Measurements from ENCODE around the gene AMPD3. TPM values are rescaled to one million over a fixed set of nuclear protein-coding genes. Genes with fewer than 3 reads are reported as not detected.

AMPD3 gene
- total RNA-seq, 4 donors from 2014 or later: 3.8 to 7.5 (median 5.1) TPM

DNA sequence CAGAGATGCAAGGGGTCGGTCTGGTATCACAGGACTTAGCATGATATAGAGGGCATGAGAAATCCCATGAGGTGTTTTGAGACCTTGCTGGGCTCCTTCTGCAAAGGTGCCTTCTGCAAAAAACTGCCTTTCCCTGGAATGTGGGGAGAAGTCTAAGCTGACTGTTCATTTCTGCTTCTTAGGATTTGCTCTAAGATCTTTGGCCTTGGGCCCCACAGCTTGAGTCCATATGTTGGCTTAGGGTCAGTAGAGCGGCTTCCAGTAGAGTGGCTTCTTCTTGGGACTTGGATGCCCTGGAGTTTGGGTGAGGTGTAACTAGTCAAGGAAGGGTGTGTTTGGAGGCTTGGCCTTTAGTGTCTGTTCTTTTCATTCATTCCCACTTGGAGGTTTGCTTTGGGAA, 37.0 kb downstream of the AMPD3 start:
- Histone ChIP-seq H3K9me3 (no peaks in the 10 kb centered on the region), H3K4me3 (no peak overlapping the region), H3K27ac (replicated peaks in 1 of 4) (no peak overlapping the region), H3K27me3 (no peaks in the 10 kb centered on the region), H3K36me3 (peaks cover 0 to 29% (median 13%) of the 10 kb centered on the region in 4 donors), H3K4me1 (peaks cover 8 to 19% (median 14%) of the 10 kb centered on the region in 4 donors)
- peak; percentile 74 for DNase-seq (ENCODE audit: extremely low spot score)
- no peak for TF ChIP-seq EP300 (IDR thresholded peaks at IDR 0.05)
- TF ChIP-seq, protein P1, sequence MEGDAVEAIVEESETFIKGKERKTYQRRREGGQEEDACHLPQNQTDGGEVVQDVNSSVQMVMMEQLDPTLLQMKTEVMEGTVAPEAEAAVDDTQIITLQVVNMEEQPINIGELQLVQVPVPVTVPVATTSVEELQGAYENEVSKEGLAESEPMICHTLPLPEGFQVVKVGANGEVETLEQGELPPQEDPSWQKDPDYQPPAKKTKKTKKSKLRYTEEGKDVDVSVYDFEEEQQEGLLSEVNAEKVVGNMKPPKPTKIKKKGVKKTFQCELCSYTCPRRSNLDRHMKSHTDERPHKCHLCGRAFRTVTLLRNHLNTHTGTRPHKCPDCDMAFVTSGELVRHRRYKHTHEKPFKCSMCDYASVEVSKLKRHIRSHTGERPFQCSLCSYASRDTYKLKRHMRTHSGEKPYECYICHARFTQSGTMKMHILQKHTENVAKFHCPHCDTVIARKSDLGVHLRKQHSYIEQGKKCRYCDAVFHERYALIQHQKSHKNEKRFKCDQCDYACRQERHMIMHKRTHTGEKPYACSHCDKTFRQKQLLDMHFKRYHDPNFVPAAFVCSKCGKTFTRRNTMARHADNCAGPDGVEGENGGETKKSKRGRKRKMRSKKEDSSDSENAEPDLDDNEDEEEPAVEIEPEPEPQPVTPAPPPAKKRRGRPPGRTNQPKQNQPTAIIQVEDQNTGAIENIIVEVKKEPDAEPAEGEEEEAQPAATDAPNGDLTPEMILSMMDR (IDR thresholded peaks at IDR 0.05): no peak
- TF ChIP-seq POLR2AphosphoS5 (IDR thresholded peaks at IDR 0.05): no peak
- TF ChIP-seq POLR2A (IDR thresholded peaks at IDR 0.05; ENCODE audit: low read depth): no peak
- intact Hi-C loops (cut with DNase I): no loop called here
- WGBS: 93% methylated on average over 2 of the region's 2 CpGs

DNA sequence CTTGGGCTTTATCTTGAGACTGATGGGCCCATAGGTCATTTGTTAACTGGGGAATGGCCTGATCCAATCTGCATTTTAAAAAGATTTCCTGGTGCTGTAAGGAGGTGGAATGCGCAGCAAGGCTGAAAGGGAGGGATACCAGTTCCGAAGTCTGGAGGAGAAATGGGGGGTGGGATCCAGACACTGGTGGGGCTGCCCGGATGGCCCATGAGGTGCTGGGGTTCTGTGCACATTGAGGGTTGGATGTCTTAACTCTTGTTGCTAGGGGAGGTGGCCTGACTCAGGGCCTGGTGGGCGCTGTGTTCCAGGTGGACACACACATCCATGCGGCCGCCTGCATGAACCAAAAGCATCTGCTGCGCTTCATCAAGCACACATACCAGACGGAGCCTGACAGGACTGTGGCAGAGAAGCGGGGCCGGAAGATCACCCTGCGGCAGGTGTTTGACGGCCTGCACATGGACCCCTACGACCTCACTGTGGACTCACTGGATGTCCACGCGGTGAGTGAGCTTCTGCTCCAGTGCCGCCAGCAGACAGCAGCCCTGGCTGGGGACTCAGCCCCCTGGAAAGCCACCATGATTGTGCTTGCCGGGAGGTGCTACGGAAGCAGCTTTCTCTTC, 38.1 kb downstream of the AMPD3 start:
- Histone ChIP-seq H3K27me3 (no peaks in the 10 kb centered on the region), H3K4me3 (no peak overlapping the region), H3K27ac (replicated peaks in 1 of 4) (no peak overlapping the region), H3K36me3 (peaks cover 0 to 33% (median 13%) of the 10 kb centered on the region in 4 donors), H3K4me1 (peaks cover 8 to 25% (median 14%) of the 10 kb centered on the region in 4 donors), H3K9me3 (no peaks in the 10 kb centered on the region)
- peak; percentile 90 for DNase-seq (ENCODE audit: extremely low spot score)
- TF ChIP-seq POLR2A (IDR thresholded peaks at IDR 0.05; ENCODE audit: low read depth) (no peak), POLR2AphosphoS5 (IDR thresholded peaks at IDR 0.05) (no peak), EP300 (IDR thresholded peaks at IDR 0.05) (no peak)
- TF ChIP-seq, protein P1 (IDR thresholded peaks at IDR 0.05): no peak
- 94% methylated on average over 4 of the region's 18 CpGs for WGBS
- intact Hi-C loops (cut with DNase I): no loop called here

DNA sequence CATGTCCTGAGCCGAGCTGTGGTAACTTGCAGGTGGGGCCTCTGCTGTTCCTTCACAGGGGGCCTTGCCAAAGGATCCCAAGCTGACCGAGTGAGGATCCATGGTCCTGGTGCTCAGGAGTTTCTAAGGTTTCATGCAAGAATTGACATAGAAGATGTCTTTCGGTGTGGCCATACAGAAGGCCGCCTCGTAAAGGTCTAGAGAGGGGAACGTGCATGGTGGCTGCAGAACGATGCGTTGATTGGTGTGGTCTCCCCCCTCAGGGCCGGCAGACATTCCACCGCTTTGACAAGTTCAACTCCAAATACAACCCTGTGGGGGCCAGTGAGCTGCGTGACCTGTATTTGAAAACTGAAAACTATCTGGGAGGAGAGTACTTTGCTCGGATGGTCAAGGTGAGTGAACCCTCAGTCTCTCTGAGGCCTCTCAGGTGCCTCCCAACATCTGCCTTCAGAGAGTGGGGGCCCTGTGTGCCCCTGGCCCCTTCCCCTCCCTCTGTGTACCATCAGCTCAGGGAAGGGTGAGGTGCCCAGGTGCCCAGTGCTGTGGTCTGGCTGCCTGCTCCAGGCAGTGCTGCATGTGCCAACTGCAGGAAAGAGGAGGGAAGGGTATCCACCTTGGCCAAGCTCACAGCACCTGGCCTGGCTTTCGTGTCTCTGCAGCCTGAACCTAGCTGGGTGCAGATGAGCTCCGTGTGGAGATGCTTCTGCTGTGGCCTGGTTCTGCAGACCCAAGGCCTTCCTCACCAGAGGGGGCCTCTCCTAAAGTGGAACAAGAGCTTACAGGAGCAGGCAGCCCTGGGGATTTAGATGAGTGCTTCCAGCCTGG, 39.8 kb downstream of the AMPD3 start:
- Histone ChIP-seq H3K27ac (replicated peaks in 1 of 4) (no peak overlapping the region), H3K9me3 (no peaks in the 10 kb centered on the region), H3K4me1 (peaks cover 8 to 25% (median 13%) of the 10 kb centered on the region in 4 donors), H3K27me3 (no peaks in the 10 kb centered on the region), H3K36me3 (peaks cover 0 to 41% (median 15%) of the 10 kb centered on the region in 4 donors), H3K4me3 (no peak overlapping the region)
- intact Hi-C loops (cut with DNase I): no loop called here
- TF ChIP-seq EP300 (IDR thresholded peaks at IDR 0.05): no peak
- no peak for TF ChIP-seq POLR2A (IDR thresholded peaks at IDR 0.05; ENCODE audit: low read depth)
- no peak for TF ChIP-seq POLR2AphosphoS5 (IDR thresholded peaks at IDR 0.05)
- TF ChIP-seq, protein P1 (IDR thresholded peaks at IDR 0.05): no peak
- 94% methylated on average over 12 of the region's 14 CpGs for WGBS
- no peak for DNase-seq (ENCODE audit: extremely low spot score)

DNA sequence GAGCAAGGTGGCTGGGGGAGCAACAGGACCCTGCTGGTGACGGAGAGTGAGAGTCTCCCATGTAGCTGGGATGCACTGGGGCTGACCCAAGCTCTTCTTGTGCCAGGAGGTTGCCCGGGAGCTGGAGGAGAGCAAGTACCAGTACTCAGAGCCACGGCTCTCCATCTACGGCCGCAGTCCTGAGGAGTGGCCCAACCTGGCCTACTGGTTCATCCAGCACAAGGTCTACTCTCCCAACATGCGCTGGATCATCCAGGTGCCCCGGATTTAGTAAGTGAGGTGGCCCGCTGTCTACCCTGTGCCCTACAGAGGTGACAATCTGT, 40.4 kb downstream of the AMPD3 start:
- peak; percentile 77 for DNase-seq (ENCODE audit: extremely low spot score)
- Histone ChIP-seq H3K9me3 (no peaks in the 10 kb centered on the region), H3K4me1 (peaks cover 8 to 20% (median 10%) of the 10 kb centered on the region in 4 donors), H3K36me3 (peaks cover 0 to 47% (median 20%) of the 10 kb centered on the region in 4 donors), H3K27ac (replicated peaks in 1 of 4) (no peak overlapping the region), H3K27me3 (no peaks in the 10 kb centered on the region), H3K4me3 (no peak overlapping the region)
- no peak for TF ChIP-seq EP300 (IDR thresholded peaks at IDR 0.05)
- TF ChIP-seq POLR2A (IDR thresholded peaks at IDR 0.05; ENCODE audit: low read depth): no peak
- no peak for TF ChIP-seq POLR2AphosphoS5 (IDR thresholded peaks at IDR 0.05)
- TF ChIP-seq, protein P1 (IDR thresholded peaks at IDR 0.05): no peak
- 90% methylated on average over 2 of the region's 8 CpGs for WGBS
- intact Hi-C loops (cut with DNase I): no loop called here
